Endothelial cell of umbilical vein (primary cell): ENCODE measurements around the gene CACNA2D2. TPM values are rescaled to one million over a fixed set of nuclear protein-coding genes. Genes with fewer than 3 reads are reported as not detected.

ENCODE experiments used
- BruUV-seq: library from RNA; stranded (reverse); fragments of 400-500 nt; replicated peaks from 2 replicates; lab custom pipeline; 2021; lab: Mats Ljungman, UMichigan
- CTCF ChIA-PET: fragments of 300-600, 350-600 bp; sonication (Branson Sonifier 250); formaldehyde crosslinking; loops from one replicate; lab custom pipeline; 2021; ENCODE audit warnings: antibody characterized with exemption, inconsistent platforms; lab: Charles Lee
- POLR2A ChIA-PET: fragments of 300-600, 350-600 bp; sonication (Branson Sonifier 250); formaldehyde crosslinking; loops from one replicate; lab custom pipeline; 2021; ENCODE audit warnings: antibody characterized with exemption, inconsistent platforms; lab: Charles Lee
- DNase-seq: peaks from one replicate; pipeline ENCODE4 v3.0.0-alpha.2; 2011; ENCODE audit warnings: low read depth, low spot score
- FAIRE-seq: peaks from 2 replicates; lab custom pipeline; 2011; peaks lifted over from hg19 to GRCh38; lab: Jason Lieb, UNC
- H2AFZ ChIP-seq: 2 replicates; pipeline ENCODE4 v1.6.0; 2012; ENCODE audit warnings: low read depth, low read length, control low read depth, inconsistent platforms
- H3K27ac ChIP-seq: 2 replicates; pipeline ENCODE4 v1.5.1; 2011; ENCODE audit warnings: low read depth, mild to moderate bottlenecking, control low read depth, low read length, moderate library complexity; ENCODE audit not compliant: insufficient read depth
- H3K27me3 ChIP-seq, 2 experiments: 2 replicates each; pipeline versions ENCODE4 v1.6.0 to v1.6.1; 2011; ENCODE audit warnings: low read length in 2 of 2, mixed read lengths in 1 of 2; ENCODE audit not compliant: control insufficient read depth in 2 of 2, insufficient read depth in 2 of 2
- H3K36me3 ChIP-seq, 2 experiments: 2 replicates in 1 of 2; 3 replicates in 1 of 2; pipeline ENCODE4 v1.5.1; 2011; ENCODE audit warnings: low read length in 2 of 2, mild to moderate bottlenecking in 1 of 2, moderate library complexity in 1 of 2; ENCODE audit not compliant: control insufficient read depth in 2 of 2, insufficient read depth in 2 of 2; ENCODE audit errors: extremely low read depth in 1 of 2
- H3K4me1 ChIP-seq: 3 replicates; pipeline ENCODE4 v1.5.1; 2011; ENCODE audit warnings: mild to moderate bottlenecking, low read length; ENCODE audit not compliant: control insufficient read depth, insufficient read depth; ENCODE audit errors: extremely low read depth
- H3K4me2 ChIP-seq: 2 replicates; pipeline ENCODE4 v1.6.1; 2011; ENCODE audit warnings: low read length, control low read depth, mixed read lengths; ENCODE audit not compliant: insufficient read depth
- H3K4me3 ChIP-seq, 3 experiments: fragments of 200-600 bp in 1 of 3; sonication (generic), shearing (Covaris generic) in 1 of 3; replicated peaks in 1 of 3; 2 replicates each; pipeline ENCODE4 v1.5.1; 2011 to 2016; ENCODE audit warnings: control low read depth in 3 of 3, low read length in 3 of 3, mild to moderate bottlenecking in 2 of 3, inconsistent platforms in 1 of 3, low read depth in 1 of 3, moderate library complexity in 1 of 3; ENCODE audit not compliant: insufficient read depth in 1 of 3
- H3K79me2 ChIP-seq: 2 replicates; pipeline ENCODE4 v1.6.0; 2012; ENCODE audit warnings: low read length, inconsistent platforms; ENCODE audit not compliant: control insufficient read depth, insufficient read depth
- H3K9ac ChIP-seq: replicated peaks from 2 replicates; pipeline ENCODE3; 2011; ENCODE audit warnings: low read length, control low read depth; ENCODE audit not compliant: insufficient read depth; ENCODE audit errors: extremely low read depth
- H3K9me1 ChIP-seq: replicated peaks from 3 replicates; pipeline ENCODE4 v1.6.0; 2011; ENCODE audit warnings: mild to moderate bottlenecking, low read length; ENCODE audit not compliant: control insufficient read depth, insufficient read depth; ENCODE audit errors: extremely low read depth
- H3K9me3 ChIP-seq: replicated peaks from 2 replicates; pipeline ENCODE4 v1.5.1; 2012; ENCODE audit warnings: low read length, inconsistent platforms; ENCODE audit not compliant: control insufficient read depth, insufficient read depth
- H4K20me1 ChIP-seq: replicated peaks from 2 replicates; pipeline ENCODE3; 2011; ENCODE audit warnings: mild to moderate bottlenecking, low read length; ENCODE audit not compliant: control insufficient read depth, insufficient read depth; ENCODE audit errors: extremely low read depth
- CTCF ChIP-seq, 2 donors: IDR thresholded peaks; 1 replicate in 1 of 2; 2 replicates in 1 of 2; pipeline ENCODE4 v1.5.1; 2011; ENCODE audit warnings: low read length in 2 of 2, mild to moderate bottlenecking in 2 of 2, moderate library complexity in 2 of 2, control low read depth in 1 of 2, inconsistent platforms in 1 of 2, low read depth in 1 of 2; ENCODE audit not compliant: insufficient read depth in 1 of 2; ENCODE audit errors: extremely low read depth in 1 of 2
- EZH2 ChIP-seq: IDR thresholded peaks from 2 replicates; pipeline ENCODE4 v1.6.1; 2012; ENCODE audit warnings: borderline replicate concordance, low read depth, mild to moderate bottlenecking, moderate library complexity, low read length, inconsistent platforms; ENCODE audit not compliant: severe bottlenecking
- FOS ChIP-seq: IDR thresholded peaks from 2 replicates; pipeline ENCODE4 v1.6.1; 2011; ENCODE audit warnings: mild to moderate bottlenecking, low read length, moderate library complexity, borderline replicate concordance; ENCODE audit not compliant: insufficient read depth
- GATA2 ChIP-seq: IDR thresholded peaks from 2 replicates; pipeline ENCODE4 v1.7.0; 2011; ENCODE audit warnings: low read depth, mild to moderate bottlenecking, moderate library complexity, mixed read lengths, low read length; ENCODE audit not compliant: insufficient read length, insufficient read depth
- JUN ChIP-seq: IDR thresholded peaks from 2 replicates; pipeline ENCODE4 v1.6.1; 2011; ENCODE audit warnings: borderline replicate concordance, low read depth; ENCODE audit not compliant: insufficient read length, insufficient read depth
- MAX ChIP-seq: IDR thresholded peaks from 2 replicates; pipeline ENCODE4 v1.6.1; 2011; ENCODE audit not compliant: insufficient read depth, insufficient read length
- MYC ChIP-seq: IDR thresholded peaks from one replicate; pipeline ENCODE4 v1.6.1; 2011; ENCODE audit warnings: mild to moderate bottlenecking, low read depth, low read length
- POLR2A ChIP-seq: IDR thresholded peaks from 2 replicates; pipeline ENCODE4 v1.6.1; 2012; ENCODE audit warnings: low read depth, mild to moderate bottlenecking, control low read depth, low read length
- POLR2AphosphoS5 ChIP-seq: IDR thresholded peaks from 2 replicates; pipeline ENCODE4 v1.6.1; 2012; ENCODE audit warnings: low read depth, mild to moderate bottlenecking, control low read depth, low read length, moderate library complexity; ENCODE audit not compliant: insufficient read depth
- dilution Hi-C: fragments of 300-500 bp; cut with MboI; formaldehyde crosslinking; loops from one replicate; pipeline ENCODE4 v1.15.0; 2019; ENCODE audit warnings: low sequenced_read_pairs; ENCODE audit not compliant: extremely low pct_ligation_motif_present
- intact Hi-C: fragments of 100-400 bp; cut with micrococcal nuclease; formaldehyde crosslinking; loops from one replicate; pipeline ENCODE4 v1.10.0; 2022
- polyA plus RNA-seq, 4 experiments: library from polyadenylated mRNA; depleted of rRNA in 3 of 4; stranded (reverse) in 3 of 4; unstranded in 1 of 4; fragments of >200 nt; gene quantifications; 2 replicates each; pipeline versions ENCODE4 v1.2.1 to v1.2.3, GENCODE V29; 2011 to 2012; ENCODE audit warnings: missing spikeins in 1 of 4
- total RNA-seq: library from RNA; stranded (reverse); gene quantifications from 2 replicates; pipeline ENCODE4 v1.2.3, GENCODE V29; 2021

The CACNA2D2 gene
- total and polyA plus RNA-seq, 2 donors (not counting 3 experiments of a cell fraction or from before 2014, with no cell fraction given): 0.15 TPM; not detected in 1

GRCh38 chr3:50524746-50525145 is 21.3 kb upstream of the CACNA2D2 start:
- H3K9me3 ChIP-seq: no peaks in the 10 kb centered on the region
- no peak overlapping the region for H3K9ac ChIP-seq
- DNase-seq (no peak), FAIRE-seq (no peak)
- no peak overlapping the region for H3K27ac ChIP-seq
- H3K36me3 ChIP-seq: no peaks in the 10 kb centered on the region
- ChIA-PET POLR2A (no interaction called here), CTCF (interaction anchor here (3.6 kb wide), 1 partner anchor 17 kb away, joined by 15 read pairs; no protein-coding TSS in a partner anchor)
- no peaks in the 10 kb centered on the region for H3K4me1 ChIP-seq
- no peaks in the 10 kb centered on the region for H3K79me2 ChIP-seq
- no peak overlapping the region for H3K4me2 ChIP-seq
- no peaks in the 10 kb centered on the region for H3K9me1 ChIP-seq
- TF ChIP-seq POLR2AphosphoS5 (no peak), FOS (no peak), EZH2 (no peak), GATA2 (no peak), POLR2A (no peak), JUN (no peak), MAX (no peak), MYC (no peak), CTCF (IDR thresholded peaks at IDR 0.05; ENCODE audit: extremely low read depth in 1 of 2, insufficient read depth in 1 of 2, low read depth in 1 of 2, low read length in 2 of 2) (no peak)
- intact Hi-C loops (no loop called here), dilution Hi-C loops (no loop called here)
- no TSS peak for BruUV-seq
- no peak overlapping the region for H3K4me3 ChIP-seq
- no peak overlapping the region for H2AFZ ChIP-seq
- H4K20me1 ChIP-seq: no peaks in the 10 kb centered on the region
- peaks cover under 1 to 9% of the 10 kb centered on the region in 2 experiments for H3K27me3 ChIP-seq
